Measurements from ENCODE around the gene DHRSX.

The DHRSX gene

GRCh38 chrX:2187352-2188115 lies 313.2 kb downstream of the DHRSX start:
- no peak for ATAC-seq

- no peak for ATAC-seq
Measured at GRCh38 chrX:2185341-2186082, 315.3 kb downstream of the DHRSX start.

GRCh38 chrX:2184089-2184488 lies 316.7 kb downstream of the DHRSX start:
- no peak for ATAC-seq

- no peak for ATAC-seq
Measured at GRCh38 chrX:2183193-2183725, 317.5 kb downstream of the DHRSX start.

GRCh38 chrX:2177541-2177940 lies 323.2 kb downstream of the DHRSX start:
- no peak for ATAC-seq

GRCh38 chrX:2176733-2177132 lies 324.0 kb downstream of the DHRSX start:
- no peak for ATAC-seq

- no peak for ATAC-seq
Measured at GRCh38 chrX:2176274-2176673, 324.5 kb downstream of the DHRSX start.

GRCh38 chrX:2172359-2172758 lies 328.4 kb downstream of the DHRSX start:
- no peak for ATAC-seq

Measured in activated CD4-positive, CD25-positive, alpha-beta regulatory T cell treated with anti-CD3 and anti-CD28 coated beads, Interleukin-2, amount 50 U/mL, for 24 hours (primary cell).